Heart left ventricle (tissue), 16 donors: Measurements from ENCODE around the gene RNF26. TPM values are rescaled to one million over a fixed set of nuclear protein-coding genes. Genes with fewer than 3 reads are reported as not detected.

Experiments used
- ATAC-seq, 4 donors: fragments of 200-7000 bp; cut with Tn5 transposase; one replicate each; pipeline ENCODE4 v1.9.1; 2020 to 2022; ENCODE audit warnings: moderate library complexity in 4 of 4, mild to moderate bottlenecking in 3 of 4, moderate number of reproducible peaks in 1 of 4
- DNase-seq, 5 donors: peaks; one replicate each; pipeline ENCODE4 v3.0.0-alpha.2; 2020
- H3K27ac ChIP-seq, 12 donors: fragments of 200-600 bp; sonication (generic) in 4 of 12; one replicate each; pipeline versions ENCODE4 v1.5.0 to v1.8.0; 2016 to 2022; ENCODE audit warnings: mild to moderate bottlenecking in 2 of 12
- H3K27me3 ChIP-seq, 9 donors: fragments of 200-600 bp; sonication (generic) in 2 of 9; one replicate each; pipeline versions ENCODE4 v1.5.1 to v1.8.0; 2016 to 2022; ENCODE audit warnings: mild to moderate bottlenecking in 3 of 9
- H3K36me3 ChIP-seq, 9 donors: fragments of 200-600 bp; sonication (generic) in 2 of 9; one replicate each; pipeline versions ENCODE4 v1.5.0 to v1.8.0; 2018 to 2022; ENCODE audit warnings: mild to moderate bottlenecking in 2 of 9
- H3K4me1 ChIP-seq, 12 donors: fragments of 200-600 bp; sonication (generic) in 4 of 12; one replicate each; pipeline versions ENCODE4 v1.5.0 to v1.8.0; 2016 to 2022; ENCODE audit warnings: mild to moderate bottlenecking in 3 of 12
- H3K4me3 ChIP-seq, 12 donors: fragments of 200-600 bp; sonication (generic) in 4 of 12; one replicate each; pipeline versions ENCODE4 v1.5.0 to v1.8.0; 2017 to 2022; ENCODE audit warnings: mild to moderate bottlenecking in 9 of 12, moderate library complexity in 4 of 12
- H3K9me3 ChIP-seq, 12 donors: fragments of 200-600 bp; sonication (generic) in 4 of 12; one replicate each; pipeline versions ENCODE4 v1.5.0 to v1.8.0; 2016 to 2022; ENCODE audit warnings: mild to moderate bottlenecking in 1 of 12
- POLR2A ChIP-seq, 2 donors: fragments of 450-650 bp; IDR thresholded peaks; one replicate each; pipeline ENCODE4 v1.6.1; 2017; ENCODE audit warnings: antibody characterized with exemption in 2 of 2, mild to moderate bottlenecking in 2 of 2, moderate library complexity in 2 of 2
- WGBS, 4 donors: extraction: QIAGEN DNeasy Blood & Tissue Kit in 2 of 4; methylation state at CpG; one replicate each; pipeline versions ENCODE4 v1.1.5 to v1.1.7; 2013 to 2018; 5-methylcytosine and 5-hydroxymethylcytosine counted together
- intact Hi-C, 10 donors: fragments of 100-400 bp; cut with DNase I; formaldehyde crosslinking; loops; one replicate each; pipeline versions ENCODE4 v1.11.1 to v1.14.2; 2022
- polyA plus RNA-seq, 2 donors: library from polyadenylated mRNA; stranded (reverse); fragments of 200-250 nt; gene quantifications; one replicate each; pipeline ENCODE4 v1.2.3, GENCODE V29; 2013
- total RNA-seq, 9 donors: library from RNA; depleted of rRNA in 2 of 9; stranded (reverse); fragments of >200 nt in 2 of 9; fragmentation: NEBNext Ultra II Directional in 3 of 9; extraction: Animal tissue kit (Norgen Biotek cat#: 25700) in 3 of 9; gene quantifications; one replicate each; pipeline versions ENCODE4 v1.1.0 to v1.2.4, GENCODE V29; 2016 to 2023
- TF ChIP-seq, protein P1 (sequence below), 12 donors: fragments of 200-600 bp; sonication (generic) in 4 of 12; IDR thresholded peaks; one replicate each; pipeline versions ENCODE4 v1.5.0 to v1.8.0; 2018 to 2022; ENCODE audit warnings: antibody characterized with exemption in 12 of 12, mild to moderate bottlenecking in 5 of 12
- donor health status: ischemic (EF 13 %, LVEDD 7.1; RV severe dilation, severe dysfunction).
- donor health status: healthy with polysubstance abuse.
- donor health status: DM: no; HTN: yes; CAD: no.
- donor health status: DM: no; HTN: no; CAD: no.
- donor health status: ischemic (EF 25% LVEDD 6.9; RV normal size, moderate dysfunction).
- donor health status: ischemic (EF 25% LVEDD 5.7; RV mildly dilated, moderate dysfunction).
- donor health status: healthy.
- donor health status: DM: yes; HTN: yes; CAD: no.
- donor health status: ischemic (EF 35%, LVEDD 5.7; RV mildly dilated, moderate dysfunction).
- donor health status: nonischemic (EF 11% LVEDD 7.7; RV severe dilation, severe dysfunction).
- donor health status: DM: yes; HTN: yes; CAD: no.
- donor health status: PGD.
- donor health status: ischemic (EF 29% LVEDD 5.4; RV normal size, mild dysfunction).
- donor health status: nonischemic (EF 23%, LVEDD 6.1; RV moderate dilation, normal function).

The RNF26 gene
- total and polyA plus RNA-seq, 11 donors = 6.2 to 22.4 (median 11.8) TPM

DNA sequence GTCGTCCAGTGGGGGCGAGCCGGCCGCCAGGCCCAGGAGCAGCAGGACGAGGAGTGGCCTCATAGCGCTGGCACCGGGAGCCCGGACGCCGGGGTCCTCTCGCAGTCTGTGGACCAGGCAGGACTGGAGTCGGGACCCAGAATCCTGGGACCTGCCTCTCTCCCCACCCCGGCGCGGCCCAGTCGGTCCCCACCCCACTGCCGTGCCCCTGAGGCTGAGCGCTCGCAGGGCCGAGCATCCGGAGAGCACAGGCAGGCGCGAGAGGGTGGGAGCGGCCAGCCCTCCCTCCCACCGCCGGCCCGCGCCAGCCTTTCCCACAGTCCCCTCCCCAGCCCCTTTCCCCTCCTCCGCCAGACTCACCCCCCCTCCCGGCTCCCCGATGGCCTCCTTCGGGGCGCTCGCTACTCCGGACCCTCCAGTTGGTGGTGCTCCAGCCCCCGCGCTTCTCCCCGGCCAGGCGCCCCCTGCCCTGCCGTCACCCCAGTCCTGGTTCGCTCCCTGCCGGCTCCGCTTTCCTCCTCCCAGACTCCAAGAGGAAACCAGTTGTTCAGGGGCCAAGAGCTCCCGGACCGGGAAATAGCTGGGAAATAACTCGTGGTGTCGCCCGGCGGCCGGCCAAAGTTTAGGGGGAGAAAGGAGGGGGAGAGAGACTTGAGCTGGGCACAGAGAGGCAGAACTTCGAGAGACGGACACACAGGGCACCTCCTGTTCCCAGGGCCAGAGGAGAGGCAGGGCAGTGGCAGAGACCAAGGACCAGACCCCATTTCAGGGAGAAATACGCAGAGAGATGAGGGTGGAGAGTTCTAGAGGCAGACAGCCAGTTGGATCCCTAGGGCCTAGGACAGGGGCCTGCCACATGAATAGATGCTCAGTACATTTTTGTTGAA lies 6.3 kb downstream of the RNF26 start, which contains the start of gene C1QTNF5:
Gene C1QTNF5 (minus strand): TSS at position 549 of the 887 bp plus-strand sequence. CDS start 486 bp downstream, at position 63.
- Histone ChIP-seq H3K4me1 (peaks cover 4 to 59% (median 39%) of the 10 kb centered on the region in 12 donors), H3K27ac (peak within 1 kb of the TSS; percentile 90 to 100 (median 97)), H3K27me3 (peaks cover 0 to 33% (median 0%) of the 10 kb centered on the region in 9 donors), H3K36me3 (peaks cover 0 to 10% (median 5%) of the 10 kb centered on the region in 9 donors), H3K9me3 (no peaks in the 10 kb centered on the region), H3K4me3 (peak within 1 kb of the TSS; percentile 57 to 97 (median 76))
- 1 to 2% (median 1%) methylated on average over 28 to 53 of the region's 53 CpGs for WGBS, 4 donors
- DNase-seq (peak; percentile 90 to 94 (median 92)), ATAC-seq (peak; percentile 12 to 73 (median 54))
- peak in 1 of 2 donors; percentile 29 for TF ChIP-seq POLR2A (IDR thresholded peaks at IDR 0.05)
- TF ChIP-seq, protein P1, sequence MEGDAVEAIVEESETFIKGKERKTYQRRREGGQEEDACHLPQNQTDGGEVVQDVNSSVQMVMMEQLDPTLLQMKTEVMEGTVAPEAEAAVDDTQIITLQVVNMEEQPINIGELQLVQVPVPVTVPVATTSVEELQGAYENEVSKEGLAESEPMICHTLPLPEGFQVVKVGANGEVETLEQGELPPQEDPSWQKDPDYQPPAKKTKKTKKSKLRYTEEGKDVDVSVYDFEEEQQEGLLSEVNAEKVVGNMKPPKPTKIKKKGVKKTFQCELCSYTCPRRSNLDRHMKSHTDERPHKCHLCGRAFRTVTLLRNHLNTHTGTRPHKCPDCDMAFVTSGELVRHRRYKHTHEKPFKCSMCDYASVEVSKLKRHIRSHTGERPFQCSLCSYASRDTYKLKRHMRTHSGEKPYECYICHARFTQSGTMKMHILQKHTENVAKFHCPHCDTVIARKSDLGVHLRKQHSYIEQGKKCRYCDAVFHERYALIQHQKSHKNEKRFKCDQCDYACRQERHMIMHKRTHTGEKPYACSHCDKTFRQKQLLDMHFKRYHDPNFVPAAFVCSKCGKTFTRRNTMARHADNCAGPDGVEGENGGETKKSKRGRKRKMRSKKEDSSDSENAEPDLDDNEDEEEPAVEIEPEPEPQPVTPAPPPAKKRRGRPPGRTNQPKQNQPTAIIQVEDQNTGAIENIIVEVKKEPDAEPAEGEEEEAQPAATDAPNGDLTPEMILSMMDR (IDR thresholded peaks at IDR 0.05) = no peak
- intact Hi-C loops = loop anchor here in 3 of 10 donors (1.0 to 5.0 kb wide), 2 partner anchors 34 to 37 kb away; no protein-coding TSS in a partner anchor

GRCh38 chr11:119341222-119342022 lies 7.1 kb downstream of the RNF26 start:
- WGBS, 4 donors = 41 to 56% (median 56%) methylated on average over 10 to 16 of the region's 16 CpGs
- no peak for TF ChIP-seq POLR2A (IDR thresholded peaks at IDR 0.05)
- TF ChIP-seq, protein P1 (IDR thresholded peaks at IDR 0.05) = no peak

GRCh38 chr11:119342023-119342300 lies 7.6 kb downstream of the RNF26 start:
- H3K27me3 ChIP-seq = peaks cover 0 to 33% (median 0%) of the 10 kb centered on the region in 9 donors
- H3K4me3 ChIP-seq = no peak overlapping the region
- no peak for DNase-seq
- intact Hi-C loops = loop anchor here in 1 of 10 donors (5.0 kb wide), 1 partner anchor 35 kb away; no protein-coding TSS in a partner anchor
- no peaks in the 10 kb centered on the region for H3K9me3 ChIP-seq
- WGBS, 4 donors = 79 to 88% (median 85%) methylated on average over 6 to 7 of the region's 7 CpGs
- H3K27ac ChIP-seq = peak overlapping the region in 2 of 12 donors; percentile 90 to 95
- H3K36me3 ChIP-seq = peaks cover 0 to 3% (median 0%) of the 10 kb centered on the region in 9 donors
- TF ChIP-seq, protein P1 (IDR thresholded peaks at IDR 0.05) = no peak
- TF ChIP-seq POLR2A (IDR thresholded peaks at IDR 0.05) = no peak
- peaks cover 4 to 50% (median 35%) of the 10 kb centered on the region in 12 donors for H3K4me1 ChIP-seq
- ATAC-seq = no peak

More at GRCh38 chr11:119341222-119342022, 7.1 kb downstream of the RNF26 start:
- DNase-seq = no peak
- peak overlapping the region in 10 of 12 donors; percentile 60 to 97 (median 76) for H3K4me3 ChIP-seq
- peak in 1 of 4 donors; percentile 19 for ATAC-seq
- H3K27me3 ChIP-seq = peaks cover 0 to 33% (median 0%) of the 10 kb centered on the region in 9 donors
- H3K27ac ChIP-seq = peak overlapping the region in 11 of 12 donors; percentile 90 to 100 (median 97)
- peaks cover 0 to 9% (median 2%) of the 10 kb centered on the region in 9 donors for H3K36me3 ChIP-seq
- no peaks in the 10 kb centered on the region for H3K9me3 ChIP-seq
- peaks cover 4 to 50% (median 35%) of the 10 kb centered on the region in 12 donors for H3K4me1 ChIP-seq
- intact Hi-C loops = loop anchor here in 1 of 10 donors (5.0 kb wide), 1 partner anchor 36 kb away; no protein-coding TSS in a partner anchor
